Activated CD8-positive, alpha-beta T cell treated with anti-CD3 and anti-CD28 coated beads for 36 hours (primary cell): Measurements from ENCODE around the gene UBE2D3. TPM values are rescaled to one million over a fixed set of nuclear protein-coding genes. Genes with fewer than 3 reads are reported as not detected.
A peak's percentile ranks its signal among the peaks of the same experiment; 100 is the strongest.
"Not testable (repeated sequence)": the region's sequence is repeated elsewhere in the genome, so short reads cannot be mapped to it uniquely, and the experiment has no call there.

Experiments
- ATAC-seq: fragments of 200-7000 bp; cut with Tn5 transposase; one replicate; pipeline ENCODE4 v1.10.0; 2021; ENCODE audit warnings: mild to moderate bottlenecking, moderate library complexity
- CTCF ChIA-PET: fragments of 350-600 bp; sonication (Branson Sonifier 250); formaldehyde crosslinking; loops from one replicate; lab custom pipeline; 2021; ENCODE audit warnings: antibody characterized with exemption; lab: Charles Lee
- POLR2A ChIA-PET: fragments of 350-600 bp; sonication (Branson Sonifier 250); formaldehyde crosslinking; loops from one replicate; lab custom pipeline; 2021; ENCODE audit warnings: antibody characterized with exemption; lab: Charles Lee
- DNase-seq: peaks from one replicate; pipeline ENCODE4 v3.0.0-alpha.2; 2020
- H3K27ac Mint-ChIP-seq: one replicate; pipeline ENCODE4 v1.8.0; 2021; ENCODE audit warnings: mild to moderate bottlenecking, mixed read lengths
- H3K27me3 Mint-ChIP-seq: one replicate; pipeline ENCODE4 v1.8.0; 2021; ENCODE audit warnings: mixed read lengths
- H3K36me3 Mint-ChIP-seq: one replicate; pipeline ENCODE4 v1.8.0; 2021; ENCODE audit warnings: low read depth, mixed read lengths
- H3K4me1 Mint-ChIP-seq: one replicate; pipeline ENCODE4 v1.8.0; 2021; ENCODE audit warnings: low read depth, mixed read lengths
- H3K4me3 Mint-ChIP-seq: one replicate; pipeline ENCODE4 v1.8.0; 2021; ENCODE audit warnings: mild to moderate bottlenecking, moderate library complexity, mixed read lengths
- H3K9me3 Mint-ChIP-seq: one replicate; pipeline ENCODE4 v1.8.0; 2021; ENCODE audit warnings: mixed read lengths
- CTCF ChIP-seq: fragments of 200-600 bp; IDR thresholded peaks from one replicate; pipeline ENCODE4 v1.8.0; 2022; ENCODE audit warnings: antibody characterized with exemption, mild to moderate bottlenecking
- intact Hi-C: fragments of 100-400 bp; cut with micrococcal nuclease; formaldehyde crosslinking; loops from one replicate; pipeline ENCODE4 v1.10.0; 2022
- total RNA-seq, 2 experiments: library from RNA; stranded (reverse); gene quantifications; one replicate each; pipeline ENCODE4 v1.2.3, GENCODE V29; 2021

Gene UBE2D3
- total RNA-seq, 2 experiments from 2014 or later = 410 to 427 TPM

- peak overlapping the region; percentile 80 for H3K27ac Mint-ChIP-seq
- ATAC-seq (no peak), DNase-seq (no peak)
- H3K27me3 Mint-ChIP-seq = no peaks in the 10 kb centered on the region
- no peaks in the 10 kb centered on the region for H3K9me3 Mint-ChIP-seq
- ChIA-PET CTCF (interaction anchor here (0.7 to 1.2 kb wide), 4 partner anchors 8 to 268 kb away, joined by 3 to 7 read pairs (median 4); partner anchors contain the start of gene CISD2), POLR2A (interaction anchor here (1.0 to 4.9 kb wide), 4 partner anchors 7 to 49 kb away, joined by 3 to 63 read pairs (median 13); partner anchors contain the start of gene CISD2)
- intact Hi-C loops = loop anchor here (10.0 kb wide), 1 partner anchor 199 kb away; no protein-coding TSS in a partner anchor
- TF ChIP-seq CTCF = no peak
- H3K4me1 Mint-ChIP-seq = peaks cover 41% of the 10 kb centered on the region
- H3K36me3 Mint-ChIP-seq = peaks cover 45% of the 10 kb centered on the region
- no peak overlapping the region for H3K4me3 Mint-ChIP-seq
Observed at GRCh38 chr4:102823897-102824296, 3.5 kb downstream of the UBE2D3 start.

GRCh38 chr4:102823464-102823863, 3.9 kb downstream of the UBE2D3 start:
- peaks cover 43% of the 10 kb centered on the region for H3K4me1 Mint-ChIP-seq
- intact Hi-C loops = loop anchor here (10.0 kb wide), 1 partner anchor 199 kb away; no protein-coding TSS in a partner anchor
- CTCF ChIA-PET = interaction anchor here (1.2 kb wide), 2 partner anchors 11 to 268 kb away, joined by 4 to 7 read pairs; no protein-coding TSS in a partner anchor
- no peaks in the 10 kb centered on the region for H3K9me3 Mint-ChIP-seq
- TF ChIP-seq CTCF = no peak
- peak overlapping the region; percentile 80 for H3K27ac Mint-ChIP-seq
- H3K4me3 Mint-ChIP-seq = no peak overlapping the region
- ATAC-seq (no peak), DNase-seq (no peak)
- no peaks in the 10 kb centered on the region for H3K27me3 Mint-ChIP-seq
- POLR2A ChIA-PET = interaction anchor here (1.0 to 4.9 kb wide), 3 partner anchors 11 to 50 kb away, joined by 3 to 22 read pairs (median 4); partner anchors contain the start of gene CISD2
- peaks cover 49% of the 10 kb centered on the region for H3K36me3 Mint-ChIP-seq

GRCh38 chr4:102819588-102820365, 7.6 kb downstream of the UBE2D3 start:
- TF ChIP-seq CTCF = no peak
- intact Hi-C loops = loop anchor here (10.0 kb wide), 1 partner anchor 195 kb away; no protein-coding TSS in a partner anchor
- ATAC-seq = peak; percentile 66
- peaks cover 71% of the 10 kb centered on the region for H3K4me1 Mint-ChIP-seq
- peaks cover 77% of the 10 kb centered on the region for H3K36me3 Mint-ChIP-seq
- H3K4me3 Mint-ChIP-seq = no peak overlapping the region
- peak overlapping the region; percentile 82 for H3K27ac Mint-ChIP-seq
- DNase-seq = no peak
- CTCF ChIA-PET = interaction anchor here (1.1 to 1.9 kb wide), 2 partner anchors 8 kb away, joined by 3 to 7 read pairs; partner anchors contain the start of gene UBE2D3
- POLR2A ChIA-PET = interaction anchor here (0.8 to 4.9 kb wide), 5 partner anchors 7 to 199 kb away, joined by 3 to 22 read pairs (median 7); partner anchors contain the start of gene CISD2
- H3K27me3 Mint-ChIP-seq = no peaks in the 10 kb centered on the region
- no peaks in the 10 kb centered on the region for H3K9me3 Mint-ChIP-seq

GRCh38 chr4:102819100-102819499, 8.3 kb downstream of the UBE2D3 start:
- ATAC-seq, H3K27me3 Mint-ChIP-seq, H3K9me3 Mint-ChIP-seq, DNase-seq, intact Hi-C loops: not testable (repeated sequence)
- CTCF ChIA-PET = interaction anchor here (0.9 to 1.9 kb wide), 2 partner anchors 9 kb away, joined by 3 to 7 read pairs; partner anchors contain the start of gene UBE2D3
- peak overlapping the region; percentile 85 for H3K27ac Mint-ChIP-seq
- peaks cover 75% of the 10 kb centered on the region for H3K4me1 Mint-ChIP-seq
- POLR2A ChIA-PET = interaction anchor here (0.6 to 2.0 kb wide), 4 partner anchors 9 to 199 kb away, joined by 3 to 7 read pairs (median 4); no protein-coding TSS in a partner anchor
- peak overlapping the region; percentile 49 for H3K4me3 Mint-ChIP-seq
- H3K36me3 Mint-ChIP-seq = peaks cover 76% of the 10 kb centered on the region

GRCh38 chr4:102817613-102818268, 9.6 kb downstream of the UBE2D3 start:
- Mint-ChIP-seq H3K4me1 (peaks cover 84% of the 10 kb centered on the region), H3K27me3 (no peaks in the 10 kb centered on the region), H3K9me3 (no peaks in the 10 kb centered on the region), H3K36me3 (peaks cover 75% of the 10 kb centered on the region), H3K27ac (peak overlapping the region; percentile 85), H3K4me3 (peak overlapping the region; percentile 49)
- intact Hi-C loops = no loop called here
- ChIA-PET POLR2A (interaction anchor here (0.6 to 3.8 kb wide), 3 partner anchors 9 to 227 kb away, joined by 3 to 63 read pairs (median 4); partner anchors contain the start of gene UBE2D3), CTCF (interaction anchor here (0.9 to 1.4 kb wide), 4 partner anchors 8 to 274 kb away, joined by 3 to 6 read pairs (median 4); partner anchors contain the start of gene UBE2D3)
- DNase-seq (no peak), ATAC-seq (no peak)
- no peak for TF ChIP-seq CTCF
